Endothelial cell of umbilical vein (primary cell): ENCODE results near the gene CD81. TPM values are rescaled to one million over a fixed set of nuclear protein-coding genes. Genes with fewer than 3 reads are reported as not detected.

Experiments
- BruUV-seq: library from RNA; stranded (reverse); fragments of 400-500 nt; replicated peaks from 2 replicates; lab custom pipeline; 2021; lab: Mats Ljungman, UMichigan
- CTCF ChIA-PET: fragments of 300-600, 350-600 bp; sonication (Branson Sonifier 250); formaldehyde crosslinking; loops from one replicate; lab custom pipeline; 2021; ENCODE audit warnings: antibody characterized with exemption, inconsistent platforms; lab: Charles Lee
- POLR2A ChIA-PET: fragments of 300-600, 350-600 bp; sonication (Branson Sonifier 250); formaldehyde crosslinking; loops from one replicate; lab custom pipeline; 2021; ENCODE audit warnings: antibody characterized with exemption, inconsistent platforms; lab: Charles Lee
- DNase-seq: peaks from one replicate; pipeline ENCODE4 v3.0.0-alpha.2; 2011; ENCODE audit warnings: low read depth, low spot score
- FAIRE-seq: peaks from 2 replicates; lab custom pipeline; 2011; peaks lifted over from hg19 to GRCh38; lab: Jason Lieb, UNC
- H2AFZ ChIP-seq: 2 replicates; pipeline ENCODE4 v1.6.0; 2012; ENCODE audit warnings: low read depth, low read length, control low read depth, inconsistent platforms
- H3K27ac ChIP-seq: 2 replicates; pipeline ENCODE4 v1.5.1; 2011; ENCODE audit warnings: low read depth, mild to moderate bottlenecking, control low read depth, low read length, moderate library complexity; ENCODE audit not compliant: insufficient read depth
- H3K27me3 ChIP-seq, 2 experiments: 2 replicates each; pipeline versions ENCODE4 v1.6.0 to v1.6.1; 2011; ENCODE audit warnings: low read length in 2 of 2, mixed read lengths in 1 of 2; ENCODE audit not compliant: control insufficient read depth in 2 of 2, insufficient read depth in 2 of 2
- H3K36me3 ChIP-seq, 2 experiments: 2 replicates in 1 of 2; 3 replicates in 1 of 2; pipeline ENCODE4 v1.5.1; 2011; ENCODE audit warnings: low read length in 2 of 2, mild to moderate bottlenecking in 1 of 2, moderate library complexity in 1 of 2; ENCODE audit not compliant: control insufficient read depth in 2 of 2, insufficient read depth in 2 of 2; ENCODE audit errors: extremely low read depth in 1 of 2
- H3K4me1 ChIP-seq: 3 replicates; pipeline ENCODE4 v1.5.1; 2011; ENCODE audit warnings: mild to moderate bottlenecking, low read length; ENCODE audit not compliant: control insufficient read depth, insufficient read depth; ENCODE audit errors: extremely low read depth
- H3K4me2 ChIP-seq: 2 replicates; pipeline ENCODE4 v1.6.1; 2011; ENCODE audit warnings: low read length, control low read depth, mixed read lengths; ENCODE audit not compliant: insufficient read depth
- H3K4me3 ChIP-seq, 3 experiments: fragments of 200-600 bp in 1 of 3; sonication (generic), shearing (Covaris generic) in 1 of 3; replicated peaks in 1 of 3; 2 replicates each; pipeline ENCODE4 v1.5.1; 2011 to 2016; ENCODE audit warnings: control low read depth in 3 of 3, low read length in 3 of 3, mild to moderate bottlenecking in 2 of 3, inconsistent platforms in 1 of 3, low read depth in 1 of 3, moderate library complexity in 1 of 3; ENCODE audit not compliant: insufficient read depth in 1 of 3
- H3K79me2 ChIP-seq: 2 replicates; pipeline ENCODE4 v1.6.0; 2012; ENCODE audit warnings: low read length, inconsistent platforms; ENCODE audit not compliant: control insufficient read depth, insufficient read depth
- H3K9ac ChIP-seq: replicated peaks from 2 replicates; pipeline ENCODE3; 2011; ENCODE audit warnings: low read length, control low read depth; ENCODE audit not compliant: insufficient read depth; ENCODE audit errors: extremely low read depth
- H3K9me1 ChIP-seq: replicated peaks from 3 replicates; pipeline ENCODE4 v1.6.0; 2011; ENCODE audit warnings: mild to moderate bottlenecking, low read length; ENCODE audit not compliant: control insufficient read depth, insufficient read depth; ENCODE audit errors: extremely low read depth
- H3K9me3 ChIP-seq: replicated peaks from 2 replicates; pipeline ENCODE4 v1.5.1; 2012; ENCODE audit warnings: low read length, inconsistent platforms; ENCODE audit not compliant: control insufficient read depth, insufficient read depth
- H4K20me1 ChIP-seq: replicated peaks from 2 replicates; pipeline ENCODE3; 2011; ENCODE audit warnings: mild to moderate bottlenecking, low read length; ENCODE audit not compliant: control insufficient read depth, insufficient read depth; ENCODE audit errors: extremely low read depth
- CTCF ChIP-seq, 2 donors: IDR thresholded peaks; 1 replicate in 1 of 2; 2 replicates in 1 of 2; pipeline ENCODE4 v1.5.1; 2011; ENCODE audit warnings: low read length in 2 of 2, mild to moderate bottlenecking in 2 of 2, moderate library complexity in 2 of 2, control low read depth in 1 of 2, inconsistent platforms in 1 of 2, low read depth in 1 of 2; ENCODE audit not compliant: insufficient read depth in 1 of 2; ENCODE audit errors: extremely low read depth in 1 of 2
- EZH2 ChIP-seq: IDR thresholded peaks from 2 replicates; pipeline ENCODE4 v1.6.1; 2012; ENCODE audit warnings: borderline replicate concordance, low read depth, mild to moderate bottlenecking, moderate library complexity, low read length, inconsistent platforms; ENCODE audit not compliant: severe bottlenecking
- FOS ChIP-seq: IDR thresholded peaks from 2 replicates; pipeline ENCODE4 v1.6.1; 2011; ENCODE audit warnings: mild to moderate bottlenecking, low read length, moderate library complexity, borderline replicate concordance; ENCODE audit not compliant: insufficient read depth
- GATA2 ChIP-seq: IDR thresholded peaks from 2 replicates; pipeline ENCODE4 v1.7.0; 2011; ENCODE audit warnings: low read depth, mild to moderate bottlenecking, moderate library complexity, mixed read lengths, low read length; ENCODE audit not compliant: insufficient read length, insufficient read depth
- JUN ChIP-seq: IDR thresholded peaks from 2 replicates; pipeline ENCODE4 v1.6.1; 2011; ENCODE audit warnings: borderline replicate concordance, low read depth; ENCODE audit not compliant: insufficient read length, insufficient read depth
- MYC ChIP-seq: IDR thresholded peaks from one replicate; pipeline ENCODE4 v1.6.1; 2011; ENCODE audit warnings: mild to moderate bottlenecking, low read depth, low read length
- POLR2A ChIP-seq: IDR thresholded peaks from 2 replicates; pipeline ENCODE4 v1.6.1; 2012; ENCODE audit warnings: low read depth, mild to moderate bottlenecking, control low read depth, low read length
- POLR2AphosphoS5 ChIP-seq: IDR thresholded peaks from 2 replicates; pipeline ENCODE4 v1.6.1; 2012; ENCODE audit warnings: low read depth, mild to moderate bottlenecking, control low read depth, low read length, moderate library complexity; ENCODE audit not compliant: insufficient read depth
- dilution Hi-C: fragments of 300-500 bp; cut with MboI; formaldehyde crosslinking; loops from one replicate; pipeline ENCODE4 v1.15.0; 2019; ENCODE audit warnings: low sequenced_read_pairs; ENCODE audit not compliant: extremely low pct_ligation_motif_present
- intact Hi-C: fragments of 100-400 bp; cut with micrococcal nuclease; formaldehyde crosslinking; loops from one replicate; pipeline ENCODE4 v1.10.0; 2022
- polyA plus RNA-seq, 4 experiments: library from polyadenylated mRNA; depleted of rRNA in 3 of 4; stranded (reverse) in 3 of 4; unstranded in 1 of 4; fragments of >200 nt; gene quantifications; 2 replicates each; pipeline versions ENCODE4 v1.2.1 to v1.2.3, GENCODE V29; 2011 to 2012; ENCODE audit warnings: missing spikeins in 1 of 4
- total RNA-seq: library from RNA; stranded (reverse); gene quantifications from 2 replicates; pipeline ENCODE4 v1.2.3, GENCODE V29; 2021
- TF ChIP-seq, protein P1 (sequence below): IDR thresholded peaks from 2 replicates; pipeline ENCODE4 v1.6.1; 2011; ENCODE audit not compliant: insufficient read depth, insufficient read length

Gene CD81
- total and polyA plus RNA-seq, 2 donors (not counting 3 experiments of a cell fraction or from before 2014, with no cell fraction given): 409 to 802 TPM

DNA sequence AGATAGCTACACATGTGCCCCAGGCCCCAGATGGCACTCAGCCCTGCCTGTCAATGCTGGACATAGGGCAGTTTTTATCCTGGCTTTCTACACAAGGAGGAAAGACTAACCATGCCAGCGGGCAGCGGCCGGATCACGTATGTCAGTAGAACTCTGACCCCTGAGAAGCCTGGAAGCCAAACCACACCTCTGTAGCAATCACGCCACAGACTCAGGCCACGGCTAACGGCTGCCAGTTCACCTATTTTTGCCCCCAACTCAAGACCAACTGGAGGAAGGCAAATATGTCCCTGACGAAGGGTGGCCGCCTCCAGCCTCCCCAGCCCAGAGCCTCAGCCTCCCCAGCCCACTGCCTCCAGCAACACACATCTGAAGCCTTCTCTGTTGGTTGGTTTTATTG lies 7.2 kb upstream of the CD81 start:
- Histone ChIP-seq H3K4me1 (no peaks in the 10 kb centered on the region), H3K36me3 (no peaks in the 10 kb centered on the region), H4K20me1 (no peaks in the 10 kb centered on the region), H3K4me2 (no peak overlapping the region), H3K27me3 (no peaks in the 10 kb centered on the region), H3K9me3 (no peaks in the 10 kb centered on the region), H3K27ac (no peak overlapping the region), H3K9ac (no peak overlapping the region), H3K79me2 (no peaks in the 10 kb centered on the region), H2AFZ (no peak overlapping the region), H3K9me1 (no peaks in the 10 kb centered on the region), H3K4me3 (no peak overlapping the region)
- FAIRE-seq (no peak), DNase-seq (no peak)
- TF ChIP-seq EZH2 (no peak), MYC (no peak), JUN (no peak), POLR2AphosphoS5 (no peak), CTCF (IDR thresholded peaks at IDR 0.05; ENCODE audit: extremely low read depth in 1 of 2, insufficient read depth in 1 of 2, low read depth in 1 of 2, low read length in 2 of 2) (no peak), POLR2A (no peak), GATA2 (no peak), FOS (no peak)
- TF ChIP-seq, protein P1, sequence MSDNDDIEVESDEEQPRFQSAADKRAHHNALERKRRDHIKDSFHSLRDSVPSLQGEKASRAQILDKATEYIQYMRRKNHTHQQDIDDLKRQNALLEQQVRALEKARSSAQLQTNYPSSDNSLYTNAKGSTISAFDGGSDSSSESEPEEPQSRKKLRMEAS: no peak
- BruUV-seq: no TSS peak
- dilution Hi-C loops (no loop called here), intact Hi-C loops (no loop called here)
- CTCF ChIA-PET: interaction anchor here (0.8 kb wide), 1 partner anchor 50 kb away, joined by 3 read pairs; no protein-coding TSS in a partner anchor
- POLR2A ChIA-PET: no interaction called here
